GM18505 (cell line): ENCODE results near the gene LGALS1.

Experiments
- ATAC-seq: cut with Tn5 transposase; IDR thresholded peaks from one replicate; pipeline ENCODE4 v1.9.1; 2021; ENCODE audit not compliant: unreplicated experiment
- POLR2A ChIP-seq: IDR thresholded peaks from 4 replicates; pipeline ENCODE4 v1.6.1; 2011; ENCODE audit warnings: borderline replicate concordance; ENCODE audit not compliant: insufficient read depth, insufficient read length; ENCODE audit errors: extremely low read depth

The LGALS1 gene

DNA sequence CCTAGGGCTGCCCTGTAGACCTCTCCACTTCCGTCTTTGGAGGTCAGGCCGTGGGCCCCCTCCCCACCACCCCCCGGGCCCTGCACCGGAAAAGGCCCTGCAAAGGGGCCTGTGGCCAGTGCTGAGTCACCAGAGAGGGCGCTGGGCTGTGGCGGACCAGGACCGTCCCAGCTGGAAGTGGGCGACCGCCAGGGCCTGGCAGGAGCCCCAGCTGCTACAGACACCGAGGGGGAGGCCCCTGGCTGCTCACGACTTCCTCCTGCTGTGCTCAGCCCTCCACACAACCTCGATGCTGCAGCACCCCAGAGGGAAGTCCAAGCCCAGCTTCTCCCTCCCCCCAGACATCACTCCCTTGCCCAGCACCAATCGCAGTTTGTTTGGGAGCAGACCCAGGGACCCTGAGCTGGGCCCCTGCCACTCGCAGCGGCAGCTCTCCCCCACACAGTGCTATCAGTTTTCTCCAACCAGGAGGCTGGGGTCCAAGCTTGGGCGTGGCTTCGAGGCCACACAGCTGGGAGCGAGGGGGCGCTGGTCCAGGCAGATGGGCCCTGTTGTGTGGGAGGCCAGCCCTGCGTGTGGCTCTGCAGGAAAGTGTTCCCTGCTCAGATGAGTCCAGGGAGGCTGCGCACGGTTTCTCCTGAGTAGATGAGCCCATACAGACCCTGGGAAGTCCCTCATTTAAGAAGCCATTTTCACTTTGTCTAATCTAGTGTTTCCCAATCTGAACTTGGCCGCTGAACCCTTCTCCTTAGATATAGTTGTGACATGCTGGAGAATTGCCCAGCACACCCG lies 41.6 kb upstream of the LGALS1 start:
- TF ChIP-seq POLR2A, result peak; percentile 74
- peak; percentile 54 for ATAC-seq

DNA sequence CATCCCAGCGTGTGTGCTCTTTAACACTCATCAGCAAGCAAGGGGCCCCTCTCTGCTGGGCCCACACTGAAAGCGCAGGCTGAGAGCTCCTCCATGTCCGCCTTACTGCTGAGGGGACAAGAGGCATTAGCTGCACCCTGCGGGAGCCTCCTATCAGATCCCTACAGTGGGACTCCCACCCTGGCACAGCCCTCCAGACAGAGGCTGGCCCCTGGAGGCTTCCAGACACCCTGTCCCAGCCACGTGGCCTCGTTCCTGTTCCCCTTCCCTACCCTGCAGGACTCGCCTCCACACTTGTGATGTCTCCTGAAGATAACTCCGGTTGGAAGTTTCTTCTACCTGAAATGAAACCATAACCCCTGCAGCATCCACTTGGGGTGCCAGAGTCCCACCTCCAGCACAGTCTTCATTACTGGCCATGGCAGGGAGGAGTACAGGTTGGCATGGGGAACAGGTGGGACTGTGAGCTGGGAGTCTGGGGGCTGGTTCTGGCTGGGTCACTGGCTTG lies 41.0 kb upstream of the LGALS1 start:
- no peak for TF ChIP-seq POLR2A
- ATAC-seq, result no peak

- TF ChIP-seq POLR2A, result no peak
- ATAC-seq, result no peak
Measured at GRCh38 chr22:37635157-37635556, 40.3 kb upstream of the LGALS1 start.

DNA sequence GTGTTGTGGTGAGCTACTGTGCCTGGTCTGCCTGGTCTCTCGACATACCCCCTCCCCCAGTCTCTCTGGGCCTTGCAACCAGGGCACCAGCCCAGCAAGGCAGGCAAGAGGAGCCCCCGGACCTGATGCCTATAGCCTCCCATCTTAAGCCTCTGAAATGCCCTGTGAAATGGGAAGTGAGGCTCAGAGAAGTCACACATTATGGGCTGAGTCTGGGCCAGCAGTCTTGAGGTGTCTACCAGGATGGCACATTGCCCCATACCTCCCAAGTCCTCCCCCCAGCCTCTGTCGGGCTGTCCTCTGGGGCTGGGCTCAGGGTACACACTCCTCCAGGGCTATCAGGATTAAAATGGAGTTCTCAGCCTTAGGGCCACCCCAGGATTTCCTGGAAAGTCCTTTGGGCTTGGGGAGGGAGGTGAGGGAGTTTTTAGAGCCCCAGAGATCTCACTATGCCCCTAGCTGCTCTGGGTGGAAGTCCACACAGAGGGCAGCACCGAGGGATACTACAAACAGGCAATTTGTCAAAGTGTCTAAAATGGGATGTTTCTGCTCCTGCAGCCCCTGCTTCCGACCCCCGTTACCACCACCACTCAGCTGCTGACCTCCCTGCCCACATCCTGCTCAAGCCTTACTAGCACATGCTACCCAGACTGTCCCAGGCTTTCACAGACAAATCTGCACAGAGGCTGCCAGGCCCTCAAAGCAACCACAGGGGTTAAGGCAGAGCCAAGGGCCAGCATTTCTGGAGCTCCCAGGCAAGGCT lies 39.1 kb upstream of the LGALS1 start:
- no peak for ATAC-seq
- no peak for TF ChIP-seq POLR2A

GRCh38 chr22:37636949-37637273 lies 38.5 kb upstream of the LGALS1 start:
- no peak for TF ChIP-seq POLR2A
- ATAC-seq, result no peak

DNA sequence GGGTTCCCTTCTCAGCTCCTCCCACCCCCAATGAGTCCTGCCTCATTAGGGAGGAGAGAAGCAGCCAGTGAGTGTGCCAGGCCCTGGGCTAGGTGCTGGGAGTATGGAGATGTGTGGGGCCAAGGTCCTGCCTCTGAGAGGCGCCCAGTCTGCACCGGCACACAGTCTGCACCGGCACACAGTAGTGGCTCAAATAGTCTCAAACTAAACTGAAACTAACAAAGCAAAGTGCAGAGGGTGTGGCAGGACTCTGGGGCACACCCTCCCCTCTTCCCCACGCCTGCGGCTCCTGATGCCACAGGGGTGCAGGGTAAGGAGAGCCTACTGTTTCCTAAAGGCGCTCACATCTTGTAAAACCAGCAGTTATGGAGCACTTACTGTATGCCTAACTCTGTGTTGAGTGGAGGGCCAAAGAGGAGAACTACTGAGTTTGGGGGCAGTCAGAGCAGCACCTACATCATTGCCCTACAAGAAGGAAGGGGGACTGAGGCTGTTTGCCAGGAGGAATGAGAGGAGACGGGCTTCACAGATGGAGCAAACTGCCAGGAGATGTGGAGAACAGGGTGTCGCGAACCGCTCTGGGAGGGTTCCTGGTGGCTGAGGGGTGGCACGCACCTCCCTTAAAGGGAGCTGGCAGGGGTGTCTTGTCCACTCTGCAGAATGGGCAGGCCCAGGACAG lies 36.9 kb upstream of the LGALS1 start:
- TF ChIP-seq POLR2A, result no peak
- ATAC-seq, result no peak

- peak; percentile 37 for TF ChIP-seq POLR2A
- ATAC-seq, result no peak
Measured at GRCh38 chr22:37639070-37639760, 36.2 kb upstream of the LGALS1 start, which contains the start of gene SH3BP1. Gene SH3BP1 (plus strand): TSS chr22:37639669. CDS start chr22:37639788, 119 bp downstream.

GRCh38 chr22:37639771-37640590 lies 35.5 kb upstream of the LGALS1 start:
- TF ChIP-seq POLR2A, result no peak
- no peak for ATAC-seq

GRCh38 chr22:37640591-37641560 lies 34.6 kb upstream of the LGALS1 start:
- TF ChIP-seq POLR2A, result no peak
- ATAC-seq, result no peak

DNA sequence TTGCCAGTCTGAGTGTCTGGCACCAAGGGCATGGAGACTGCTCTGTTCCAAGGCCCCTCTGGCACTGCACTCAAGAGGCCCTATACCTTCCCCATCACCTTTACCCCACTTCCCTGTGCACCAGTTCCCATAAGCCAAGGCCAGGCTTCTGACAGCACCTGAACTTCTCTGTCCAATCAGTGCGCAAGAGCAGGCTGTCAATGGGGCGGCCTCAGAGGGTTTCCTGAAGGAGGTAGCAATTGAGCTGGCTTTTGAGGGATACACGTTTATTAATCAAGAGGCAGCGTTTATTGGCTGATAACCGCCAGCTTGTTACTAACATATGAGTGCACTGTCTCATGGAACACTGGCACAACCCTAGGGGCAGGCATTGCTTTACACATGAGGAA lies 33.9 kb upstream of the LGALS1 start:
- ATAC-seq, result no peak

DNA sequence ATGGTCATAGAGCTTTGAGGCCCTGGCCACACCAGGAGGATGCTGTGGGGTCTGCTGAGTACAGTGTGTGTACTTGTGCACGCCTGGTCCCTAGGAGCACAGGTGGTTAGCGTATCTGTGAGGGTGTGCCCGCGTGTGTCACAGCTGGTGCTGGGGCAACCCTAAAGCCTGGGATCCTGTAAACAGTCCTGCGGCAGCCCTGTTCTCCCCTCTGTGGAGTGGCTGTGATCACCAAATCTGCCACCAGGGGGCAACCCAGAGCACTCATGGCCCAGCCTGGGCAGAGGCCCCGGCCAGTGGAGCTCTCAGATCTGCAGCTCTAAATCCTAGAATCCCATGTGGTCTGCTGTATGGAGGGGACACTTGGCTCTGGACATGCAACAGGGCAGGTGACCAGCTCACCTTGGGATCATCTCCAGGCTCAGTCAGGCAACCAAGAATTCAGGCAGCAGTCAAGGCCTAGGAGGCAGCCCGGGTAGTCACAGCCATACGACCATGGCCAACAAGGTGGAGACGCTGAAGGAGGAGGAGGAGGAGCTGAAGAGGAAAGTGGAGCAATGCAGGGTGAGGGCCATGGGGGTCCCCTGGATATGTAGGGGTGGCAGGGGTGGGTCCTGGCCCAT lies 32.1 kb upstream of the LGALS1 start:
- TF ChIP-seq POLR2A, result no peak

More for the DNA sequence above, 33.9 kb upstream of the LGALS1 start:
- TF ChIP-seq POLR2A, result no peak

More for the DNA sequence above, 32.1 kb upstream of the LGALS1 start:
- no peak for ATAC-seq
